ENCODE results near the gene DDX5. TPM values are rescaled to one million over a fixed set of nuclear protein-coding genes. Genes with fewer than 3 reads are reported as not detected.
"Not testable (repeated sequence)": the region's sequence is repeated elsewhere in the genome, so short reads cannot be mapped to it uniquely, and the experiment has no call there.

The DDX5 gene
- total RNA-seq, 5 donors from 2014 or later (not counting 1 experiment from before 2014, with no cell fraction given): 1,461 to 3,147 (median 1,608) TPM

GRCh38 chr17:64459818-64460217 is 46.3 kb downstream of the DDX5 start:
- ATAC-seq (replicated peaks in 1 of 4); H3K27ac Mint-ChIP-seq; H3K27me3 Mint-ChIP-seq; CTCF ChIA-PET; H3K27me3 ChIP-seq (replicated peaks in 1 of 2; ENCODE audit: control insufficient read depth in 2 of 2, extremely low read depth in 1 of 2, insufficient read depth in 2 of 2, low read length in 1 of 2); H3K9me3 Mint-ChIP-seq; H3K36me3 Mint-ChIP-seq; H3K27ac ChIP-seq (ENCODE audit: low read length); H3K9me3 ChIP-seq; POLR2A ChIA-PET; H3K4me3 Mint-ChIP-seq; H3K4me3 ChIP-seq (ENCODE audit: control insufficient read depth in 1 of 2, extremely low read depth in 1 of 2, low read length in 1 of 2); DNase-seq; H3K36me3 ChIP-seq (ENCODE audit: control insufficient read depth in 2 of 2, extremely low read depth in 1 of 2, insufficient read depth in 1 of 2, low read length in 1 of 2): not testable (repeated sequence)
- peaks cover 8 to 18% of the 10 kb centered on the region in 2 experiments for H3K4me1 ChIP-seq (ENCODE audit: control insufficient read depth in 1 of 2, extremely low read depth in 1 of 2, insufficient read depth in 2 of 2, low read length in 2 of 2)
- WGBS (ENCODE audit: insufficient coverage): 100% methylated on average over 2 of the region's 7 CpGs
- peaks cover 13 to 30% (median 22%) of the 10 kb centered on the region in 3 donors for H3K4me1 Mint-ChIP-seq

DNA sequence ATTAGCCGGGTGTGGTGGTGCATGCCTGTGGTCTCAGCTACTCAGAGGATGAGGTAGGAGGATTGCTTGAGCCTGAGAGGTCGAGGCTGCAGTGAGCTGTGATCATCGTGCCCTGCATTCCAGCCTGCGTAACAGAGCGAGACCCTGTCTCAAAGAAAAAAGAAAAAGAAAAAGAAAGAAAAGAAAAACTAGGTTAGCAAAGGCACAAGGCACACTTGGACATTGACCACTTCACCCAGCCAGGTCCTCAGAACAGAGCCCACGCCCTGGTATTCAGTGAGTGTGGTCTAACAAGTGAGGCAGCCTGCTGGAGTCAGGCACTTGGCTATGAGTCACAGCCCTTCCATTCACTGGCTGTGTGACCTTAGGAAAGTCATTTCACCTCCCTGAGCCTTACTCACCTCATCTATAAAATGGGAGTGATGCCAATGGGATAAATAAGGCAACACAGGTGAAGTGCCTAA is 46.8 kb downstream of the DDX5 start:
- no peak overlapping the region for H3K27ac Mint-ChIP-seq
- H3K27me3 ChIP-seq (replicated peaks in 1 of 2; ENCODE audit: control insufficient read depth in 2 of 2, extremely low read depth in 1 of 2, insufficient read depth in 2 of 2, low read length in 1 of 2): peaks cover 0 to 3% of the 10 kb centered on the region in 2 experiments
- no peak overlapping the region for H3K4me3 ChIP-seq (ENCODE audit: control insufficient read depth in 1 of 2, extremely low read depth in 1 of 2, low read length in 1 of 2)
- CTCF ChIA-PET: no interaction called here
- no peaks in the 10 kb centered on the region for H3K36me3 Mint-ChIP-seq
- ATAC-seq (replicated peaks in 1 of 4) (no peak), DNase-seq (no peak)
- H3K4me1 Mint-ChIP-seq: peaks cover 13 to 31% (median 22%) of the 10 kb centered on the region in 3 donors
- no peaks in the 10 kb centered on the region for H3K36me3 ChIP-seq (ENCODE audit: control insufficient read depth in 2 of 2, extremely low read depth in 1 of 2, insufficient read depth in 1 of 2, low read length in 1 of 2)
- peaks cover 8 to 18% of the 10 kb centered on the region in 2 experiments for H3K4me1 ChIP-seq (ENCODE audit: control insufficient read depth in 1 of 2, extremely low read depth in 1 of 2, insufficient read depth in 2 of 2, low read length in 2 of 2)
- no peak overlapping the region for H3K27ac ChIP-seq (ENCODE audit: low read length)
- H3K9me3 Mint-ChIP-seq: no peaks in the 10 kb centered on the region
- 80% methylated on average over 1 of the region's 6 CpGs for WGBS (ENCODE audit: insufficient coverage)
- H3K9me3 ChIP-seq: no peaks in the 10 kb centered on the region
- peaks cover 0 to 7% of the 10 kb centered on the region in 2 donors for H3K27me3 Mint-ChIP-seq
- POLR2A ChIA-PET: no interaction called here
- no peak overlapping the region for H3K4me3 Mint-ChIP-seq

GRCh38 chr17:64458756-64459155 is 47.3 kb downstream of the DDX5 start:
- Histone ChIP-seq H3K4me1 (ENCODE audit: control insufficient read depth in 1 of 2, extremely low read depth in 1 of 2, insufficient read depth in 2 of 2, low read length in 2 of 2) (peaks cover 8 to 18% of the 10 kb centered on the region in 2 experiments), H3K27me3 (replicated peaks in 1 of 2; ENCODE audit: control insufficient read depth in 2 of 2, extremely low read depth in 1 of 2, insufficient read depth in 2 of 2, low read length in 1 of 2) (peaks cover 0 to 3% of the 10 kb centered on the region in 2 experiments), H3K27ac (ENCODE audit: low read length) (no peak overlapping the region), H3K36me3 (ENCODE audit: control insufficient read depth in 2 of 2, extremely low read depth in 1 of 2, insufficient read depth in 1 of 2, low read length in 1 of 2) (no peaks in the 10 kb centered on the region), H3K9me3 (no peaks in the 10 kb centered on the region), H3K4me3 (ENCODE audit: control insufficient read depth in 1 of 2, extremely low read depth in 1 of 2, low read length in 1 of 2) (no peak overlapping the region)
- WGBS (ENCODE audit: insufficient coverage): 98% methylated on average over 6 of the region's 8 CpGs
- Mint-ChIP-seq H3K27ac (no peak overlapping the region), H3K4me1 (peaks cover 13 to 31% (median 22%) of the 10 kb centered on the region in 3 donors), H3K27me3 (peaks cover 0 to 7% of the 10 kb centered on the region in 2 donors), H3K9me3 (no peaks in the 10 kb centered on the region), H3K4me3 (no peak overlapping the region), H3K36me3 (no peaks in the 10 kb centered on the region)
- ATAC-seq (replicated peaks in 1 of 4) (no peak), DNase-seq (no peak)
- ChIA-PET CTCF (no interaction called here), POLR2A (no interaction called here)

GRCh38 chr17:64457156-64457555 is 48.9 kb downstream of the DDX5 start:
- Histone ChIP-seq H3K4me3 (ENCODE audit: control insufficient read depth in 1 of 2, extremely low read depth in 1 of 2, low read length in 1 of 2) (no peak overlapping the region), H3K4me1 (ENCODE audit: control insufficient read depth in 1 of 2, extremely low read depth in 1 of 2, insufficient read depth in 2 of 2, low read length in 2 of 2) (peaks cover 8 to 18% of the 10 kb centered on the region in 2 experiments), H3K9me3 (no peaks in the 10 kb centered on the region), H3K27ac (ENCODE audit: low read length) (no peak overlapping the region), H3K27me3 (replicated peaks in 1 of 2; ENCODE audit: control insufficient read depth in 2 of 2, extremely low read depth in 1 of 2, insufficient read depth in 2 of 2, low read length in 1 of 2) (no peaks in the 10 kb centered on the region), H3K36me3 (ENCODE audit: control insufficient read depth in 2 of 2, extremely low read depth in 1 of 2, insufficient read depth in 1 of 2, low read length in 1 of 2) (no peaks in the 10 kb centered on the region)
- Mint-ChIP-seq H3K27ac (peak overlapping the region in 1 of 2 donors; percentile 30), H3K4me1 (peaks cover 13 to 31% (median 22%) of the 10 kb centered on the region in 3 donors), H3K9me3 (no peaks in the 10 kb centered on the region), H3K4me3 (no peak overlapping the region), H3K36me3 (no peaks in the 10 kb centered on the region), H3K27me3 (peaks cover 0 to 4% of the 10 kb centered on the region in 2 donors)
- DNase-seq (no peak), ATAC-seq (replicated peaks in 1 of 4) (no peak)
- 100% methylated on average over 1 of the region's 7 CpGs for WGBS (ENCODE audit: insufficient coverage)
- CTCF ChIA-PET: interaction anchor here in 1 of 2 donors (0.9 to 1.5 kb wide), 3 partner anchors 18 to 36 kb away, joined by 3 to 6 read pairs (median 4); no protein-coding TSS in a partner anchor
- POLR2A ChIA-PET: interaction anchor here (0.6 kb wide), 2 partner anchors 27 to 48 kb away, joined by 3 to 5 read pairs; no protein-coding TSS in a partner anchor

DNA sequence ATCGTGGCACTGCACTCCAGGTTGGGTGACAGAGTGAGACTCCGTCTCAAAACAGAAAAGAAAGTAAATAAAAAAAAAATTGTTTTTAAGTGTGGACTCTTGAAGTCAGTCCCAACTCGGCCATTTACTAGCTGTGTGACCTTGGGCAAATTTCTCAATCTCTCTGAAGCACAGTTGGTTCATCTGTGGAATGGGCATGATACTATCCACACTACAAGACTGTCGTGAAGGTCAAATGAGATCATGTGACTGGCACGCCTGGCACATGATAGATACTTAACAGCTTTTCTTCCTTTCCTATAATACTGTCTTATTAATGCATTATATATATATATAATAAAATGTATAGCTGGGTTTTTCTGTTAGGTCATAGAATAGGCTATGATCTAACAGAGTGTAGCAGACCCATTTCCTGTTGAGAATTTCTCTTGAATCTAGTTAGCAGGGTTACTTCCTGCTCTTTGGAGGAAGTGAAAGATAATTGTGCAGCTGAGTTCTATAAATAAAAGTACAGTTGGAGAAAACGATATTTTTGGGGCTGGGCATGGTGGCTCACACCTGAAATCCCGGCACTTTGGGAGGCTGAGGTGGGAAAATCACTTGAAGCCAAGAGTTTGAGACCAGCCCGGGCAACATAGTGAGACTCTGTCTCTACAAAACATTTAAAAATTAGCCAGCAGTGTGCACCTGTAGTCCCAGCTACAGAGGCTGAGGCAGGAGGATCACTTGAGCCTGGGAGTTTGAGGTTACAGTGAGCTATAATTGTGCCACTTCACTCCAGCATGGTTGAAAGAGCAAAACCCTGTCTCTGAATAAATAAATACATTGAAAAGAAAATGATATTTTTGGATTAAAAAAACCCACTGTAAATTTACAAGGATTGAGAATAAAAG is 49.9 kb downstream of the DDX5 start:
- Histone ChIP-seq H3K4me3 (ENCODE audit: control insufficient read depth in 1 of 2, extremely low read depth in 1 of 2, low read length in 1 of 2) (peak overlapping the region in 1 of 2 donors; percentile 32), H3K4me1 (ENCODE audit: control insufficient read depth in 1 of 2, extremely low read depth in 1 of 2, insufficient read depth in 2 of 2, low read length in 2 of 2) (peaks cover 8 to 18% of the 10 kb centered on the region in 2 experiments), H3K9me3 (no peaks in the 10 kb centered on the region), H3K27ac (ENCODE audit: low read length) (peak overlapping the region; percentile 70), H3K36me3 (ENCODE audit: control insufficient read depth in 2 of 2, extremely low read depth in 1 of 2, insufficient read depth in 1 of 2, low read length in 1 of 2) (no peaks in the 10 kb centered on the region), H3K27me3 (replicated peaks in 1 of 2; ENCODE audit: control insufficient read depth in 2 of 2, extremely low read depth in 1 of 2, insufficient read depth in 2 of 2, low read length in 1 of 2) (no peaks in the 10 kb centered on the region)
- CTCF ChIA-PET: interaction anchor here (0.6 to 1.5 kb wide), 4 partner anchors 19 to 132 kb away, joined by 3 to 10 read pairs (median 5); no protein-coding TSS in a partner anchor
- Mint-ChIP-seq H3K27me3 (peaks cover 0 to 3% of the 10 kb centered on the region in 2 donors), H3K4me1 (peaks cover 13 to 31% (median 22%) of the 10 kb centered on the region in 3 donors), H3K9me3 (no peaks in the 10 kb centered on the region), H3K36me3 (no peaks in the 10 kb centered on the region), H3K4me3 (peak overlapping the region in 1 of 3 donors; percentile 56), H3K27ac (peak overlapping the region; percentile 88 to 92)
- peak in 3 of 35 experiments; percentile 2 to 29 (median 11) for DNase-seq
- 60% methylated on average over 3 of the region's 8 CpGs for WGBS (ENCODE audit: insufficient coverage)
- ATAC-seq (replicated peaks in 1 of 4): peak; percentile 69 to 90 (median 80)
- POLR2A ChIA-PET: interaction anchor here in 1 of 2 donors (0.6 kb wide), 1 partner anchor 26 kb away, joined by 5 read pairs; no protein-coding TSS in a partner anchor

DNA sequence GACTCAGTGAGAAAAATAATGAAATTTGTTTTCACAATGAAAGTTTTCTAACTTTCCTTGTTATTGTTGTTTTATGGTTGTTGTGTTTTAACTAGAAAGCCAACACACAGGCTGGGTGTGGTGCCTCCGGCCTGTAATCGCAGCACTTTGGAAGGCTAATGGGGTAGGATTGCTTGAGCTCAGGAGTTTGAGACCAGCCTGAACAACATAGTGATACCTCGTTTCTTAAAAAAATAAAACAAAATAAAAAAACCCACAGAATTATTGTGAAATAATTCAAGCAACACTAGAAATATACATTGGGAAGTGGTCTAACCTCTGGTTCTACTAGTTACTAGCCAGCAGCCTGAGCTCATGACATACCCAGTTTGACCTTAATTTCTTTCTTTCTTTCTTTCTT is 56.5 kb downstream of the DDX5 start:
- Mint-ChIP-seq H3K27ac (no peak overlapping the region), H3K36me3 (no peaks in the 10 kb centered on the region), H3K27me3 (no peaks in the 10 kb centered on the region), H3K9me3 (no peaks in the 10 kb centered on the region), H3K4me1 (peaks cover 5 to 19% (median 9%) of the 10 kb centered on the region in 3 donors), H3K4me3 (no peak overlapping the region)
- H3K4me3 ChIP-seq (ENCODE audit: control insufficient read depth in 1 of 2, extremely low read depth in 1 of 2, low read length in 1 of 2): no peak overlapping the region
- H3K4me1 ChIP-seq (ENCODE audit: control insufficient read depth in 1 of 2, extremely low read depth in 1 of 2, insufficient read depth in 2 of 2, low read length in 2 of 2): no peaks in the 10 kb centered on the region
- no peaks in the 10 kb centered on the region for H3K27me3 ChIP-seq (replicated peaks in 1 of 2; ENCODE audit: control insufficient read depth in 2 of 2, extremely low read depth in 1 of 2, insufficient read depth in 2 of 2, low read length in 1 of 2)
- ChIA-PET CTCF (interaction anchor here in 1 of 2 donors (0.6 kb wide), 1 partner anchor 263 kb away, joined by 3 read pairs; no protein-coding TSS in a partner anchor), POLR2A (interaction anchor here in 1 of 2 donors (1.0 kb wide), 1 partner anchor 54 kb away, joined by 3 read pairs; no protein-coding TSS in a partner anchor)
- no peaks in the 10 kb centered on the region for H3K9me3 ChIP-seq
- ATAC-seq (replicated peaks in 1 of 4) (no peak), DNase-seq (no peak)
- WGBS (ENCODE audit: insufficient coverage): no CpG with 5 or more reads among the region's 3 CpGs
- no peak overlapping the region for H3K27ac ChIP-seq (ENCODE audit: low read length)
- H3K36me3 ChIP-seq (ENCODE audit: control insufficient read depth in 2 of 2, extremely low read depth in 1 of 2, insufficient read depth in 1 of 2, low read length in 1 of 2): no peaks in the 10 kb centered on the region
